GM19193 (cell line): ENCODE data around the gene MTHFD2.

ENCODE experiments used
- POLR2A ChIP-seq: IDR thresholded peaks from 4 replicates; pipeline ENCODE4 v1.6.1; 2011; ENCODE audit not compliant: insufficient read depth, insufficient read length; ENCODE audit errors: extremely low read depth

The MTHFD2 gene

GRCh38 chr2:74219846-74220486, 21.6 kb downstream of the MTHFD2 start:
- TF ChIP-seq POLR2A, result no peak

DNA sequence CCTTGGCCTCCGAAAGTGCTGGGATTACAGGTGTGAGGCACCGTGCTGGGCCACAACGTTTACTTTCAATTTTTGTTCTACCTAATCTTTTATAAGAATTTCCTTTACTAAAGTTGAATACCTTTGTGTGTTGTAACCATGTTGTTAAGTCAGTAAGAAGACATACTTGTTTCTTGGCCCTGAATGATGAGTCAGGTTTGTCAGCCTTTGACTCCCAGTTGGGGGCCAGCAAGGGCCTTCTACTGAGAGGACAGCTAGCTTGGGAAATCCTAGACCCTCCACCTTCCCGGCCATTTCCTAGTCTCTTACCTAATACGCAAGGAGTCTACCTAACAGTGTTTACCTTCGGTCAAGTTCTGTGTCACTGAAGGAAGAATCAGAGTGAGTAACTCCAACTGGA, 22.7 kb downstream of the MTHFD2 start:
- TF ChIP-seq POLR2A, result no peak

- no peak for TF ChIP-seq POLR2A
These were observed 23.3 kb downstream of the MTHFD2 start for GRCh38 chr2:74221604-74222299.

- TF ChIP-seq POLR2A, result no peak
These were observed 23.9 kb downstream of the MTHFD2 start for GRCh38 chr2:74222300-74222650.

- no peak for TF ChIP-seq POLR2A
These were observed 25.7 kb downstream of the MTHFD2 start for GRCh38 chr2:74223941-74224770.

DNA sequence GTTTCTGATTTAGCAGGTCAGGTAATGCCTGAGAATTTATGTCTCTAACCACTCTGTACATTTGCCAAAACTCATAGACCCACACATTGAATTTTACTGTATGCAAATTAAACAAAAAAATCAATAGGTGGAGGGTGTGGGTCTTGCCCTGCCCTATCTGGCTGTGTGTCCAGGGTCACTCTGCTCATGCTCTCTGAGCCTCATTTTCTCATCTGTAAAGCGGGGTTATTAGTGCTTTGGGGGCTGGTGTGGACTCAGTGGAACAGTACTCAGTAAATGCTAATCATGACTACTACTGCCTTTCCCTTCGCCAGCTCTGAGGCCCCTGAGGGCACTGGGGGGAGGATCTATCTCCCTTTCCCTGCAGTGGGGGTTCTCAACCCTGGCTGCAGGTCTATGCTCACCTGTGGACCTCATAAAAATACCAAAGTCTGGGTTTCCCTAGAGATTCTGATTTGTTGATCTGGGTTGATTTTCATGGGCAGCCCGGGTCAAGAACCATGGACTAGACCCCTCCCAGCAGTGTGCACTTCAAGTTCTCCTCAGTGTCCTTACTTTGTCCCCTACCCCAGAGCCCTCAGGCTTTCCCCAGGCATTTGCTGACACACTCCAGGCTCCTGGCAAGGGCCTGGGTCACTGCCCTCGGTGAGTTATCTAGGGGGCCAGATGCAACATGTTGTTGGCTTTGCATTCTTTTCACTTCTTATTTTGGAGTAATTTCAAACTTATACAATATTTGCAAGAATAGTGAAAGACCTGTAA, 27.5 kb downstream of the MTHFD2 start:
- no peak for TF ChIP-seq POLR2A

DNA sequence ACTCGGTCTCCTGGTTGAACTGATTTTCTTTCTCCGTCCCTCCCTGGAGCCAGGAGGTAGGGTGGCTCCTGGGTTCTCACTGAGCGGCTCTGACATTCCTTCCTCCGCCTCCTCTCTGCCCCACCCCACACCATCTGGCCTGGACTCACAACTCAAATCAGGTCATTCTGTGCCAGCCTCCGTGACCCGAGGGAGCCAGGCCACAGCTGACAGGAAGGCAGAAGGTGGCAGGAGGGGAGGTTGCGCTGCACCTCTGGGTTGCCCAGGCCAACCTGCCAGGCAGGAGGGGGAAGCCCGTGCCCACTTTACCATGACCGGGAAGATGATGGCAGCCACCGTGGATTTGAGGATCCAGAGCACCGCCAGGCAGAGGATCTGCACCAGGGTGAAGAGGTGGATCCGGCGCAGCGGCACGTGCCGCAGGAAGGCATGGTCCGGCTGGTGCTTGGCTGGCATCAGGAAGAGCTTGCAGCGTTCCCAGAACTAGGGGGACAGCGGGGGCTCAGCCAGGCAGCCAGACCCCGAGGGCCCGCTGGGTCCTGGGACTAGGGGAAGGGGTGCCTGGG, 28.3 kb downstream of the MTHFD2 start:
- no peak for TF ChIP-seq POLR2A

- no peak for TF ChIP-seq POLR2A
These were observed 29.2 kb downstream of the MTHFD2 start for GRCh38 chr2:74227646-74228045.

- no peak for TF ChIP-seq POLR2A
These were observed 30.4 kb downstream of the MTHFD2 start for GRCh38 chr2:74228772-74229171.

DNA sequence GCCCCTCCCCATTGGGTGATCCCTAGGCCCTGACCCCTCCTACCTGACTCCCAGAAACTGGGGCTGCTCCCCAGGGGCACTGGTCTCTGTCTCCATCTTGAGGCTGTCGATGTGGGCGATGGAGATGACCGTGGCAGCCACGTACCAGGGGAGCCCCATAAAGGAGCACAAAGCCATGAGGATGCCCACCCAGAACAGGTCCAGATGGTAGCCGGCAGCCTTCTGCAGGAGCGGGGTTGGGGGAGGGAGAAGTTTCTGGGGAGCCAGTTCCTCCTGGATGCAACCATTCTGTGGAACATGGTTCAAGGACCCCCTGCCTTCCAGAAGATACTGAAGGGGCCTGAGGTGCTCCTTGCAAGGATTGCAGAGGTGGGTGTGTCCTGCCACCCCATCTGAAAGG, 34.0 kb downstream of the MTHFD2 start:
- TF ChIP-seq POLR2A, result no peak

- TF ChIP-seq POLR2A, result no peak
These were observed 35.2 kb downstream of the MTHFD2 start for GRCh38 chr2:74233648-74234047.

GRCh38 chr2:74235041-74235440, 36.6 kb downstream of the MTHFD2 start:
- no peak for TF ChIP-seq POLR2A

GRCh38 chr2:74238879-74239278, 40.5 kb downstream of the MTHFD2 start:
- TF ChIP-seq POLR2A, result no peak

DNA sequence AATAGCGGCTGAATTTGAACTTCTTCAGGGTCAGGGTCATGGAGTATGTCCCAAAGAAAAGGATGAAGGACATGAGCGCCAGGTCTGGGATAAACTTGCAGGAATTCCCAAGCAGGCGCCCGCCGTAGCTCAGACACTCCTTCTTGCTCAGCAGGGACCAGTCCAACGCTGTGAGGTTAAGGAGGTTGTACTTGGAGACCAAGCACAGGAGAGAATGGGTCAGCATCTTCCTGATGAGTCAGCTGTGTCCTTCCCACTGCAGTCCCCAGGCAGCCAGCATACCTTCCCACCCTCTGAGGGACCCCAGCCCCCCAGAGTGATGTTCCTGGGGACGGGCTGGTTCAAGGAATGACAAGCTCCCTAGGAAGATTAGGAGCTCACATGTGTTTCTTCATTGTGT, 40.9 kb downstream of the MTHFD2 start:
- TF ChIP-seq POLR2A, result no peak
